NCI-H82 (cell line): ENCODE data around the gene FAM107B.

Experiments
- DNase-seq: peaks from one replicate; lab custom pipeline; 2025; lab: John Stamatoyannopoulos, UW

Gene FAM107B

GRCh38 chr10:14625192-14625631 is 149.5 kb downstream of the FAM107B start:
- DNase-seq: peak; percentile 23

- DNase-seq: no peak
Observed at GRCh38 chr10:14624600-14624999, 150.1 kb downstream of the FAM107B start.

- DNase-seq: no peak
Observed at GRCh38 chr10:14623931-14624330, 150.8 kb downstream of the FAM107B start.

- DNase-seq: no peak
Observed at GRCh38 chr10:14621037-14621436, 153.7 kb downstream of the FAM107B start.

- DNase-seq: no peak
Observed at GRCh38 chr10:14618674-14619073, 156.0 kb downstream of the FAM107B start.

- DNase-seq: no peak
Observed at GRCh38 chr10:14617852-14618251, 156.8 kb downstream of the FAM107B start.

GRCh38 chr10:14616955-14617730 is 157.6 kb downstream of the FAM107B start:
- DNase-seq: peak; percentile 1

- no peak for DNase-seq
Observed at GRCh38 chr10:14616465-14616864, 158.2 kb downstream of the FAM107B start.

- DNase-seq: no peak
Observed at GRCh38 chr10:14613588-14613920, 161.1 kb downstream of the FAM107B start.

- no peak for DNase-seq
Observed at GRCh38 chr10:14612873-14613587, 161.7 kb downstream of the FAM107B start.

GRCh38 chr10:14611968-14612693 is 162.6 kb downstream of the FAM107B start:
- DNase-seq: no peak

- DNase-seq: no peak
Observed at GRCh38 chr10:14609178-14609577, 165.5 kb downstream of the FAM107B start.

- DNase-seq: no peak
Observed at GRCh38 chr10:14608381-14609001, 166.2 kb downstream of the FAM107B start.

GRCh38 chr10:14606633-14607032 is 168.1 kb downstream of the FAM107B start:
- DNase-seq: no peak

- no peak for DNase-seq
Observed at GRCh38 chr10:14605231-14605925, 169.3 kb downstream of the FAM107B start.

- peak; percentile 78 for DNase-seq
Observed at GRCh38 chr10:14604181-14605142, 170.2 kb downstream of the FAM107B start.

- DNase-seq: peak; percentile 39
Observed at GRCh38 chr10:14603534-14604102, 171.1 kb downstream of the FAM107B start.

- no peak for DNase-seq
Observed at GRCh38 chr10:14602807-14603533, 171.7 kb downstream of the FAM107B start.
